GM19239 (cell line): ENCODE measurements around the gene HSPA1B.

Experiments
- DNase-seq: peaks from one replicate; pipeline ENCODE4 v3.0.0; 2011; ENCODE audit warnings: low spot score; ENCODE audit not compliant: insufficient read length
- FAIRE-seq: peaks from 2 replicates; lab custom pipeline; 2011; peaks lifted over from hg19 to GRCh38; lab: Jason Lieb, UNC

HSPA1B gene

DNA sequence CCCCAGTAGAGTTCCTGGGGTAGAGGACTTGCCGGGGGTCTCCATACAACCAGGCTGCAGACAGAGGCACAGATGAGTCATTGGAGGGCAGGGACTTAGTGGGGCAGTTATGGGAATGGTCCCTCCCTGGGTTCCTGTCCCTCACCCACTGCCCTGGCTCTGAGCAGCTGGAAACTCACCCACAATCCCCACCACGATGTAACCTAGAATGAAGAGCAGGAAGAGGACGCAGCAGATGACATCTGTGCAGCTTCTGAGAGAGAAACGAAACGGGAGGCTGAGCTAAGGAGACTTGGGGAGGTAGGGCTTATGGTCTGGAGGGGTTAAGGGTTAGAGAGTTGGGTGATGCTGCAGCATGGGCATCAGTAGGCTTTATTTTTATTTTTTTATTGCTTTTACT lies 48.3 kb downstream of the HSPA1B start:
- FAIRE-seq (no peak), DNase-seq (no peak)

DNA sequence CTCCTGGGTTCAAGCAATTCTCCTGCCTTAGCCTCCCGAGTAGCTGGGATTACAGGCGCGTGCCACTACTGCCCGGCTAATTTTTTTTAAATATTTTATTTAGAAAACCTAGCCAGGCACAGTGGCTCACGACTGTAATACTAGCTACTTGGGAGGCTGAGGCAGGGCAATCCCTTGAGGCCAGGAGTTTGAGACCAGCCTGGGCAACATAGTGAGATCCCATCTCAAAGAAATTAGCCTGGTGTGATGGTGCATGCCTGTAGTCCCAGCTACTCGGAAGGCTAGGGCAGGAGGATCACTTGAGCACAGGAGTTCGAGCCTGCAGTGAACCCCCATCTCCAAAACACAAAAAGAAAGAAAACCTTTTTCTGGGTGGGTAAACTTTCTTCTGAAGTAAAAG lies 48.8 kb downstream of the HSPA1B start:
- FAIRE-seq (no peak), DNase-seq (no peak)

DNA sequence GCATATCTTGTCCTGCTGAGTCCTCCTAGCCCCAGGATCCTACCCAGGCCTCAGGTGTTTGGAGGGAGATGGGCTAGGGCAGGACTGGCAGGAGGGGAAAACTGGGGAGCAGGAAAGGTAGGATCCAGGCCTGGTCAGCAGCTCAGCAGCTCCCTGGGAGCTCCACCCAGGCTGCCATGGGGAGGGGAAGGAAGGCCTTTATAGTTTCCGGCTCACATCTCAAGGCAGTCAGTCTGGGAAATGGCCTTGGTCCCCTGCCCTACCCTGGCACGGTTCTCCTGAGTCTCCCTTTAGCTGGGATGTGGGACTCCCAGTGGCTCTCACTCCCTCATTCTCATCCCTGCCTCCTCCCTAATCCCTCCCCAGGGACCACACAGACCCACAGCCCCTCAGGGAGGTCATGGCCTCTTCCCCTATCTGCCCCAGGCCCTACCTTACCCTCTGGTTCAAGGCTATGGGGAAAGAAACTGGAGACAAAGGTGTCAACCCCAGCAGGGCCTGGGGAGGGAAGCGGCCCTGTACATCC lies 49.6 kb downstream of the HSPA1B start:
- FAIRE-seq, result no peak
- DNase-seq, result no peak

DNA sequence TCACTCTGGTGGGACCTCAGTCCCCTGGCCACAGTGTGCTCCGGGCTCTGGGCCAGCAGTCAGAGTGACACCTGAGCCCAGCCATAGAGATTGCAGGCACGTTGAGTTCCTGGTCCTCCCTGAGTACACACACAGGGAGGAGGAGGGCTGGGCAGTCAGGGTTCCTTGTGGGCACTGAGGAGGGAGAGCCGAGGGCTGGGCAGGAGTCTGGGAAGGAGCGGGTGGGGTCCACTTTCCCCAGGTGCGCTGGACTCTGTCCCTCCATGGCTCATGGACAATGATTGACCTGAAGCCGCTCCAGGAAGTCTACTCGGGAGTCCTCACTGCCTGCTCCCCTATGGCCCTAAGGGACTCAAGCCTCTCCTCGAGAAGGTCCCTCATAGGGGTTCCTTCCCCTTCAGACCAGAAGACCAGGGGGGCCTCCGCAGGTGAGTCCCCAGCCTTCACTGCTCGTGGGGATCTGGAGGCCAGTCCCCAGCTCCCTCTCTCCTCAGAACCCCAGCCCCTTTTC lies 50.2 kb downstream of the HSPA1B start:
- FAIRE-seq, result no peak
- DNase-seq, result no peak

DNA sequence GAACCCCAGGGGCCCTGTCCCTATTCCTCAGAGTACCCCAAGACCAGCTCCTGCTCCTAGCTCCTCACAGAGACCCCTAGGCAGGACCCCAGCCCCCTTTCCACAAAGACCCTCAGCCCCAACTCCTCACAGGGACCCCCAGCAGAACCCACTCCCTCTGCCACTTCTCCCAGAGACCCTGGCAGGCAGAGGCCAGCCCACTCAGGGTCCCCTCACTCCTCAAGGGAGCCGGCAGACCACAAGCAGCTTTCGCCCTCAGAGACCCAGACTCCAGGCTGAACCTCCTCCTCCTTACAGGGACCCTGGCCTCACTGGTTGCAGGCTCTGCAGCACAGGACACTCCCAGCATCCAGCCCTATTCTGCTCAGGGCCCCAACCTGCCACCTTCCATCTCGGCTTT lies 50.7 kb downstream of the HSPA1B start:
- no peak for DNase-seq
- FAIRE-seq, result no peak

DNA sequence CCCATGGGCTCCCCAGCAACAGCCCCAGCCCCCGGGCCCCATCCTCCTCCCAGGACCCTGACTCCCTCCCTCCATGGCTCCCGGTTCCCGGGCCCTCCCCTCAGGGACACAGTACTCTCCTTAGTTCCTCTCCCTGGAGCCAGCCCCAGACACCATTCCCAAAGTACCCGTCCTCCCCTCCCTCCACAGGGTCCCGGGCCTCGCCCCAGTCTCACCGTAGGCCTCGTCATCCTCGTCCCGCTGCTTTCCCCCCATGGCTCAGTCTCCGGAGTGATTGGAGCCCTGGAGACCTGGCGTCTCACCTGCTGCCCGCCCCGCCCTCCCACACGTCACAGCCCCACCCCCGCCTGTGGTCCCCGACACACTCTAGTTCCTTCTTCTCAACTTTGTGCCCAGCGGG lies 51.2 kb downstream of the HSPA1B start, which contains the start of gene SLC44A4:
Gene SLC44A4, minus strand, starts transcription at position 272 of the 400 bp plus-strand sequence. Its CDS starts 17 bp downstream, at position 255.
- DNase-seq, result no peak
- no peak for FAIRE-seq

DNA sequence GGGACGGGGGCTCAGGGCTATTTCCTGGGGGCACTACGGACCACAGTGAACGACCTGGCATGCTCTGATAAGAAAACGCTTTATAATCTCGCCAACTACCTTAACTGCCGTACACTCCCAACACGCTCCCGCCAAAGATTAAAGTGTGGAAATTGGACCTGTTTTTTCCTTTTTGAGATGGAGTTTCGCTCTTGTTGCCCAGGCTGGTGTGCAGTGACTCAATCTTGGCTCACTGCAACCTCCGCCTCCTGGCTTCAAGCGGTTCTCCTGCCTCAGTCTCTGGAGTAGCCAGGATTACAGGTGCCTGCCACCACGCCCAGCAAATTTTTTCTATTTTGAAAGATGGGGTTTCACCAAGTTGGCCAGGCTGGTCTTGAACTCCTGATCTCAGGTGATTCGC lies 51.6 kb downstream of the HSPA1B start:
- FAIRE-seq (no peak), DNase-seq (no peak)
